Measurements from ENCODE around the gene HAS3.

GRCh38 chr16:69087161-69087581 is 18.3 kb upstream of the HAS3 start:
- no peak for TF ChIP-seq CTCF (IDR thresholded peaks at IDR 0.05; ENCODE audit: insufficient read depth, low read length, poor library complexity, severe bottlenecking)
- TF ChIP-seq EZH2phosphoT487 (conservative IDR thresholded peaks at IDR 0.05; ENCODE audit: low read length) = no peak

Measured in SU-DHL-6 (cell line).